ENCODE results near the gene NFU1. TPM values are rescaled to one million over a fixed set of nuclear protein-coding genes. Genes with fewer than 3 reads are reported as not detected.

Gene NFU1
- total and polyA plus RNA-seq, 2 of the 8 experiments (the other 6 are each of a cell fraction or from before 2014, with no cell fraction given), result 18.4 to 45.5 TPM

DNA sequence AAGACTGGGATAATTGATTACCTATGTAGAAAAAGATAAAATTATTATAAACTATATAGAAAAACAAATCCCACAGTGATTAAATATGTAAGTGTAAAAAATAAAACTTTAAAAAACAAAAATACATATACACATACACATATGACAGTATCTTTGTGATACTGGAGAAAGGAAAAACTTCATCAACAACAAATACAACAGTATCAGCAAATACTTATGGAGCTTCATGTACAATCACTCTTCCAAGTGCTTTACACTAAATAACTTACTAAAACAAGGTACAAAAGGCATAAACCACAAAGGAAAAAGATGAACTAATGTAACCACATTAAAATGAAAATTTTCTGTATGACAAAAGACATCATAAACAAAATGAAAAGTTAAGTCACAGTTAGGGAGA lies 26.1 kb downstream of the NFU1 start (continued):
- TF ChIP-seq, protein P1, sequence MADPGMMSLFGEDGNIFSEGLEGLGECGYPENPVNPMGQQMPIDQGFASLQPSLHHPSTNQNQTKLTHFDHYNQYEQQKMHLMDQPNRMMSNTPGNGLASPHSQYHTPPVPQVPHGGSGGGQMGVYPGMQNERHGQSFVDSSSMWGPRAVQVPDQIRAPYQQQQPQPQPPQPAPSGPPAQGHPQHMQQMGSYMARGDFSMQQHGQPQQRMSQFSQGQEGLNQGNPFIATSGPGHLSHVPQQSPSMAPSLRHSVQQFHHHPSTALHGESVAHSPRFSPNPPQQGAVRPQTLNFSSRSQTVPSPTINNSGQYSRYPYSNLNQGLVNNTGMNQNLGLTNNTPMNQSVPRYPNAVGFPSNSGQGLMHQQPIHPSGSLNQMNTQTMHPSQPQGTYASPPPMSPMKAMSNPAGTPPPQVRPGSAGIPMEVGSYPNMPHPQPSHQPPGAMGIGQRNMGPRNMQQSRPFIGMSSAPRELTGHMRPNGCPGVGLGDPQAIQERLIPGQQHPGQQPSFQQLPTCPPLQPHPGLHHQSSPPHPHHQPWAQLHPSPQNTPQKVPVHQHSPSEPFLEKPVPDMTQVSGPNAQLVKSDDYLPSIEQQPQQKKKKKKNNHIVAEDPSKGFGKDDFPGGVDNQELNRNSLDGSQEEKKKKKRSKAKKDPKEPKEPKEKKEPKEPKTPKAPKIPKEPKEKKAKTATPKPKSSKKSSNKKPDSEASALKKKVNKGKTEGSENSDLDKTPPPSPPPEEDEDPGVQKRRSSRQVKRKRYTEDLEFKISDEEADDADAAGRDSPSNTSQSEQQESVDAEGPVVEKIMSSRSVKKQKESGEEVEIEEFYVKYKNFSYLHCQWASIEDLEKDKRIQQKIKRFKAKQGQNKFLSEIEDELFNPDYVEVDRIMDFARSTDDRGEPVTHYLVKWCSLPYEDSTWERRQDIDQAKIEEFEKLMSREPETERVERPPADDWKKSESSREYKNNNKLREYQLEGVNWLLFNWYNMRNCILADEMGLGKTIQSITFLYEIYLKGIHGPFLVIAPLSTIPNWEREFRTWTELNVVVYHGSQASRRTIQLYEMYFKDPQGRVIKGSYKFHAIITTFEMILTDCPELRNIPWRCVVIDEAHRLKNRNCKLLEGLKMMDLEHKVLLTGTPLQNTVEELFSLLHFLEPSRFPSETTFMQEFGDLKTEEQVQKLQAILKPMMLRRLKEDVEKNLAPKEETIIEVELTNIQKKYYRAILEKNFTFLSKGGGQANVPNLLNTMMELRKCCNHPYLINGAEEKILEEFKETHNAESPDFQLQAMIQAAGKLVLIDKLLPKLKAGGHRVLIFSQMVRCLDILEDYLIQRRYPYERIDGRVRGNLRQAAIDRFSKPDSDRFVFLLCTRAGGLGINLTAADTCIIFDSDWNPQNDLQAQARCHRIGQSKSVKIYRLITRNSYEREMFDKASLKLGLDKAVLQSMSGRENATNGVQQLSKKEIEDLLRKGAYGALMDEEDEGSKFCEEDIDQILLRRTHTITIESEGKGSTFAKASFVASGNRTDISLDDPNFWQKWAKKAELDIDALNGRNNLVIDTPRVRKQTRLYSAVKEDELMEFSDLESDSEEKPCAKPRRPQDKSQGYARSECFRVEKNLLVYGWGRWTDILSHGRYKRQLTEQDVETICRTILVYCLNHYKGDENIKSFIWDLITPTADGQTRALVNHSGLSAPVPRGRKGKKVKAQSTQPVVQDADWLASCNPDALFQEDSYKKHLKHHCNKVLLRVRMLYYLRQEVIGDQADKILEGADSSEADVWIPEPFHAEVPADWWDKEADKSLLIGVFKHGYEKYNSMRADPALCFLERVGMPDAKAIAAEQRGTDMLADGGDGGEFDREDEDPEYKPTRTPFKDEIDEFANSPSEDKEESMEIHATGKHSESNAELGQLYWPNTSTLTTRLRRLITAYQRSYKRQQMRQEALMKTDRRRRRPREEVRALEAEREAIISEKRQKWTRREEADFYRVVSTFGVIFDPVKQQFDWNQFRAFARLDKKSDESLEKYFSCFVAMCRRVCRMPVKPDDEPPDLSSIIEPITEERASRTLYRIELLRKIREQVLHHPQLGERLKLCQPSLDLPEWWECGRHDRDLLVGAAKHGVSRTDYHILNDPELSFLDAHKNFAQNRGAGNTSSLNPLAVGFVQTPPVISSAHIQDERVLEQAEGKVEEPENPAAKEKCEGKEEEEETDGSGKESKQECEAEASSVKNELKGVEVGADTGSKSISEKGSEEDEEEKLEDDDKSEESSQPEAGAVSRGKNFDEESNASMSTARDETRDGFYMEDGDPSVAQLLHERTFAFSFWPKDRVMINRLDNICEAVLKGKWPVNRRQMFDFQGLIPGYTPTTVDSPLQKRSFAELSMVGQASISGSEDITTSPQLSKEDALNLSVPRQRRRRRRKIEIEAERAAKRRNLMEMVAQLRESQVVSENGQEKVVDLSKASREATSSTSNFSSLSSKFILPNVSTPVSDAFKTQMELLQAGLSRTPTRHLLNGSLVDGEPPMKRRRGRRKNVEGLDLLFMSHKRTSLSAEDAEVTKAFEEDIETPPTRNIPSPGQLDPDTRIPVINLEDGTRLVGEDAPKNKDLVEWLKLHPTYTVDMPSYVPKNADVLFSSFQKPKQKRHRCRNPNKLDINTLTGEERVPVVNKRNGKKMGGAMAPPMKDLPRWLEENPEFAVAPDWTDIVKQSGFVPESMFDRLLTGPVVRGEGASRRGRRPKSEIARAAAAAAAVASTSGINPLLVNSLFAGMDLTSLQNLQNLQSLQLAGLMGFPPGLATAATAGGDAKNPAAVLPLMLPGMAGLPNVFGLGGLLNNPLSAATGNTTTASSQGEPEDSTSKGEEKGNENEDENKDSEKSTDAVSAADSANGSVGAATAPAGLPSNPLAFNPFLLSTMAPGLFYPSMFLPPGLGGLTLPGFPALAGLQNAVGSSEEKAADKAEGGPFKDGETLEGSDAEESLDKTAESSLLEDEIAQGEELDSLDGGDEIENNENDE (IDR thresholded peaks at IDR 0.05; ENCODE audit: insufficient replicate concordance, low read length), result no peak
- no peak for TF ChIP-seq CTBP2 (IDR thresholded peaks at IDR 0.05; ENCODE audit: borderline replicate concordance, insufficient read depth, insufficient read length, low read length)
- no peak for TF ChIP-seq EZH2 (IDR thresholded peaks at IDR 0.05; ENCODE audit: low read depth, low read length, severe bottlenecking)
- no peak for TF ChIP-seq RAD21 (IDR thresholded peaks at IDR 0.05 in 1 of 2, conservative IDR thresholded peaks at IDR 0.05 in 1 of 2; ENCODE audit: low read depth in 2 of 2, low read length in 2 of 2)
- TF ChIP-seq CREB1 (IDR thresholded peaks at IDR 0.05), result no peak
- no peak for TF ChIP-seq KDM4A (IDR thresholded peaks at IDR 0.05; ENCODE audit: low read depth, low read length, severe bottlenecking)
- no peak for TF ChIP-seq BRCA1 (IDR thresholded peaks at IDR 0.05; ENCODE audit: low read depth, low read length)
- TF ChIP-seq, protein P2, sequence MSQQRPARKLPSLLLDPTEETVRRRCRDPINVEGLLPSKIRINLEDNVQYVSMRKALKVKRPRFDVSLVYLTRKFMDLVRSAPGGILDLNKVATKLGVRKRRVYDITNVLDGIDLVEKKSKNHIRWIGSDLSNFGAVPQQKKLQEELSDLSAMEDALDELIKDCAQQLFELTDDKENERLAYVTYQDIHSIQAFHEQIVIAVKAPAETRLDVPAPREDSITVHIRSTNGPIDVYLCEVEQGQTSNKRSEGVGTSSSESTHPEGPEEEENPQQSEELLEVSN (IDR thresholded peaks at IDR 0.05), result no peak
